ENCODE data around the gene BTBD19. TPM values are rescaled to one million over a fixed set of nuclear protein-coding genes. Genes with fewer than 3 reads are reported as not detected.

BTBD19 gene
- total and polyA plus RNA-seq, 9 of the 15 experiments (the other 6 are each of a cell fraction or from before 2014, with no cell fraction given), result 0.22 to 2.0 (median 0.95) TPM

DNA sequence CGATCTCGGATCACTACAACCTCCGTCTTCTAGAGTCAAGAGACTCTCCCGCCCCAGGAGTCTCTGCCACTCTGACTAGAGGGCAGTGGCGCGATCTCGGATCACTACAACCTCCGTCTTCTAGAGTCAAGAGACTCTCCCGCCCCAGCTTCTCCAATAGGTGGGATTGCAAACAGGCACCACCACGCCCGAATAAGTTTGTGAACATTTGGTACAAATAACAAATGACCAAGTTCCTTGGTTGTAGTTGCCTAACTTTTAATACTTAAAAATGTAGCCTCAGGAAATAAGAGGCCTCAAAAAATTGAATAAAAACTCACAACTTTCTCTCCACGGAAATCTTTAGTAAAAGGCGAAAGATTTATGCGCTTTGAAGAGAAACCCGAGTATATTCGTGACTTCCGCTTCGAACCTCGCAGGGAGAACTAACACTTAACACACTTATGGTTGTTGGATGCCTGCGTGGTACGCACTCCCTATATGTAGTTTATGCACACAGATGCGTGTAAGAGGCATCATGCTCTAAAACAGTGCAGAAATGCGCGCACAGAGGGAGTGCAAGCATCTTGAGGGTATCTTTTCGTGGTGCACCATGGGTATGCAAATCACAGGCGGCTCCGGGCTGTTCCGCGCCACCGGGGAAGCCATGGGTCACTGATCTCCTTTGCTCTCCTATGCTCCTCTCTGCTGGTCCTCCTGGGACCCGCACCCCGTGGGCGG is 11.4 kb downstream of the BTBD19 start (continued):
- TF ChIP-seq, protein P1, sequence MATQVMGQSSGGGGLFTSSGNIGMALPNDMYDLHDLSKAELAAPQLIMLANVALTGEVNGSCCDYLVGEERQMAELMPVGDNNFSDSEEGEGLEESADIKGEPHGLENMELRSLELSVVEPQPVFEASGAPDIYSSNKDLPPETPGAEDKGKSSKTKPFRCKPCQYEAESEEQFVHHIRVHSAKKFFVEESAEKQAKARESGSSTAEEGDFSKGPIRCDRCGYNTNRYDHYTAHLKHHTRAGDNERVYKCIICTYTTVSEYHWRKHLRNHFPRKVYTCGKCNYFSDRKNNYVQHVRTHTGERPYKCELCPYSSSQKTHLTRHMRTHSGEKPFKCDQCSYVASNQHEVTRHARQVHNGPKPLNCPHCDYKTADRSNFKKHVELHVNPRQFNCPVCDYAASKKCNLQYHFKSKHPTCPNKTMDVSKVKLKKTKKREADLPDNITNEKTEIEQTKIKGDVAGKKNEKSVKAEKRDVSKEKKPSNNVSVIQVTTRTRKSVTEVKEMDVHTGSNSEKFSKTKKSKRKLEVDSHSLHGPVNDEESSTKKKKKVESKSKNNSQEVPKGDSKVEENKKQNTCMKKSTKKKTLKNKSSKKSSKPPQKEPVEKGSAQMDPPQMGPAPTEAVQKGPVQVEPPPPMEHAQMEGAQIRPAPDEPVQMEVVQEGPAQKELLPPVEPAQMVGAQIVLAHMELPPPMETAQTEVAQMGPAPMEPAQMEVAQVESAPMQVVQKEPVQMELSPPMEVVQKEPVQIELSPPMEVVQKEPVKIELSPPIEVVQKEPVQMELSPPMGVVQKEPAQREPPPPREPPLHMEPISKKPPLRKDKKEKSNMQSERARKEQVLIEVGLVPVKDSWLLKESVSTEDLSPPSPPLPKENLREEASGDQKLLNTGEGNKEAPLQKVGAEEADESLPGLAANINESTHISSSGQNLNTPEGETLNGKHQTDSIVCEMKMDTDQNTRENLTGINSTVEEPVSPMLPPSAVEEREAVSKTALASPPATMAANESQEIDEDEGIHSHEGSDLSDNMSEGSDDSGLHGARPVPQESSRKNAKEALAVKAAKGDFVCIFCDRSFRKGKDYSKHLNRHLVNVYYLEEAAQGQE (IDR thresholded peaks at IDR 0.05; ENCODE audit: borderline replicate concordance), result peak; percentile 81
- TF ChIP-seq, protein P1 (CRISPR knock-in tag; IDR thresholded peaks at IDR 0.05; ENCODE audit: low read depth), result 0 out of 2 replicates have a peak, but pooled peaks have one; percentile 53
- peak; percentile 80 for TF ChIP-seq MECOM (CRISPR knock-in tag; IDR thresholded peaks at IDR 0.05)
- TF ChIP-seq SMAD3 (CRISPR knock-in tag; conservative IDR thresholded peaks at IDR 0.05), result peak; percentile 80
- TF ChIP-seq, protein P2, sequence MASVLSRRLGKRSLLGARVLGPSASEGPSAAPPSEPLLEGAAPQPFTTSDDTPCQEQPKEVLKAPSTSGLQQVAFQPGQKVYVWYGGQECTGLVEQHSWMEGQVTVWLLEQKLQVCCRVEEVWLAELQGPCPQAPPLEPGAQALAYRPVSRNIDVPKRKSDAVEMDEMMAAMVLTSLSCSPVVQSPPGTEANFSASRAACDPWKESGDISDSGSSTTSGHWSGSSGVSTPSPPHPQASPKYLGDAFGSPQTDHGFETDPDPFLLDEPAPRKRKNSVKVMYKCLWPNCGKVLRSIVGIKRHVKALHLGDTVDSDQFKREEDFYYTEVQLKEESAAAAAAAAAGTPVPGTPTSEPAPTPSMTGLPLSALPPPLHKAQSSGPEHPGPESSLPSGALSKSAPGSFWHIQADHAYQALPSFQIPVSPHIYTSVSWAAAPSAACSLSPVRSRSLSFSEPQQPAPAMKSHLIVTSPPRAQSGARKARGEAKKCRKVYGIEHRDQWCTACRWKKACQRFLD (CRISPR knock-in tag; IDR thresholded peaks at IDR 0.05), result peak; percentile 89
- no peak for TF ChIP-seq IRF2 (CRISPR knock-in tag; IDR thresholded peaks at IDR 0.05)
- TF ChIP-seq ZNF76 (CRISPR knock-in tag; IDR thresholded peaks at IDR 0.05; ENCODE audit: borderline replicate concordance), result peak; percentile 85; the same call in 1 of the 2 replicates
- TF ChIP-seq EP400 (IDR thresholded peaks at IDR 0.05), result peak; percentile 90
- no peak for TF ChIP-seq C11orf30 (IDR thresholded peaks at IDR 0.05; ENCODE audit: low read depth)
- no peak for TF ChIP-seq NR0B1 (IDR thresholded peaks at IDR 0.05; ENCODE audit: partially characterized antibody)
- no peak; the same call in 1 of the 2 replicates for TF ChIP-seq MYC (IDR thresholded peaks at IDR 0.05; ENCODE audit: low read depth, low read length)
- TF ChIP-seq MYC (CRISPR knock-in tag; IDR thresholded peaks at IDR 0.05; ENCODE audit: borderline replicate concordance, low read depth), result no peak; the same call in 1 of the 2 replicates
- TF ChIP-seq JUNB (CRISPR knock-in tag; conservative IDR thresholded peaks at IDR 0.05), result no peak
- TF ChIP-seq ZNF830 (CRISPR knock-in tag; IDR thresholded peaks at IDR 0.05), result 0 out of 2 replicates have a peak, but pooled peaks have one; percentile 40
- no peak for TF ChIP-seq POLR3A (IDR thresholded peaks at IDR 0.05; ENCODE audit: borderline replicate concordance, extremely low read depth, insufficient read depth, insufficient read length)
- TF ChIP-seq TAF1 (IDR thresholded peaks at IDR 0.05; ENCODE audit: control insufficient read depth, extremely low read depth, insufficient read depth, low read length, severe bottlenecking), result peak; percentile 61
- TF ChIP-seq FOXJ3 (CRISPR knock-in tag; IDR thresholded peaks at IDR 0.05), result peak; percentile 64; the same call in 1 of the 2 replicates

Data from K562 (cell line).